GM23338 (cell line): ENCODE results near the gene TOB2.

Experiments
- CREB1 ChIP-seq: fragments of 250-450 bp; sonication (Bioruptor Pico); IDR thresholded peaks from 2 replicates; pipeline ENCODE4 v1.5.0; 2020; ENCODE audit warnings: low read depth, mild to moderate bottlenecking, moderate library complexity
- CTCF ChIP-seq, 2 experiments: fragments of 200-600 bp in 1 of 2; sonication (generic) in 1 of 2; conservative IDR thresholded peaks; 2 replicates each; pipeline versions ENCODE4 v1.5.1 to v1.6.1; 2016 to 2017; ENCODE audit warnings: antibody characterized with exemption in 2 of 2, low read depth in 2 of 2, mild to moderate bottlenecking in 2 of 2, moderate library complexity in 1 of 2
- ETS1 ChIP-seq: IDR thresholded peaks from 2 replicates; pipeline ENCODE4 v1.6.1; 2016; ENCODE audit warnings: antibody characterized with exemption
- EZH2 ChIP-seq: fragments of 200-600 bp; sonication (generic); IDR thresholded peaks from one replicate; pipeline ENCODE4 v1.8.0; 2017; ENCODE audit warnings: antibody characterized with exemption, mild to moderate bottlenecking, low read depth; ENCODE audit not compliant: unreplicated experiment
- EZH2phosphoT487 ChIP-seq: fragments of 200-600 bp; sonication (generic); IDR thresholded peaks from one replicate; pipeline ENCODE4 v1.8.1; 2018; ENCODE audit warnings: antibody characterized with exemption; ENCODE audit not compliant: unreplicated experiment
- JUNB ChIP-seq: IDR thresholded peaks from one replicate; pipeline ENCODE4 v1.6.1; 2016; ENCODE audit warnings: antibody characterized with exemption; ENCODE audit not compliant: unreplicated experiment
- NANOG ChIP-seq: IDR thresholded peaks from 2 replicates; pipeline ENCODE4 v1.6.1; 2016; ENCODE audit warnings: antibody characterized with exemption, borderline replicate concordance
- POLR2AphosphoS5 ChIP-seq: IDR thresholded peaks from 2 replicates; pipeline ENCODE4 v1.6.1; 2016; ENCODE audit warnings: antibody characterized with exemption, low read depth
- REST ChIP-seq: IDR thresholded peaks from one replicate; pipeline ENCODE4 v1.6.1; 2018; ENCODE audit warnings: antibody characterized with exemption; ENCODE audit not compliant: unreplicated experiment
- STAT1 ChIP-seq: IDR thresholded peaks from one replicate; pipeline ENCODE4 v1.6.1; 2016; ENCODE audit warnings: antibody characterized with exemption; ENCODE audit not compliant: unreplicated experiment
- ZNF331 ChIP-seq: fragments of 250-450 bp; sonication (Bioruptor Pico); IDR thresholded peaks from 2 replicates; pipeline ENCODE4 v1.5.0; 2020; ENCODE audit warnings: low read depth, mild to moderate bottlenecking, moderate library complexity

- TF ChIP-seq CTCF (conservative IDR thresholded peaks at IDR 0.05; ENCODE audit: low read depth in 2 of 2) (no peak), REST (no peak), EZH2 (no peak), POLR2AphosphoS5 (no peak), JUNB (no peak), CREB1 (CRISPR knock-in tag) (no peak), ZNF331 (CRISPR knock-in tag) (no peak), STAT1 (no peak), ETS1 (no peak), NANOG (no peak), EZH2phosphoT487 (no peak)
These were observed 37.9 kb downstream of the TOB2 start for GRCh38 chr22:41408665-41409064.
